ENCODE data around the gene SMIM12.

GRCh38 chr1:34842952-34843371, 16.6 kb downstream of the SMIM12 start:
- TF ChIP-seq CTCF (IDR thresholded peaks at IDR 0.05; ENCODE audit: low read depth, low read length): no peak
- TF ChIP-seq MAX (IDR thresholded peaks at IDR 0.05; ENCODE audit: low read depth, low read length): no peak
- no peak for TF ChIP-seq POLR2A (IDR thresholded peaks at IDR 0.05; ENCODE audit: extremely low read depth, insufficient read length)
- no peak for TF ChIP-seq MYC (IDR thresholded peaks at IDR 0.05; ENCODE audit: low read depth, low read length)
